Activated CD4-positive, alpha-beta T cell treated with anti-CD3 and anti-CD28 coated beads for 36 hours (primary cell): Measurements from ENCODE around the gene DRGX. TPM values are rescaled to one million over a fixed set of nuclear protein-coding genes. Genes with fewer than 3 reads are reported as not detected.

ENCODE experiments used
- ATAC-seq: fragments of 200-7000 bp; cut with Tn5 transposase; one replicate; pipeline ENCODE4 v1.10.0; 2021; ENCODE audit warnings: mild to moderate bottlenecking, moderate library complexity
- CTCF ChIA-PET: fragments of 350-600 bp; sonication (Branson Sonifier 250); formaldehyde crosslinking; loops from one replicate; lab custom pipeline; 2021; ENCODE audit warnings: antibody characterized with exemption; lab: Charles Lee
- POLR2A ChIA-PET: fragments of 350-600 bp; sonication (Branson Sonifier 250); formaldehyde crosslinking; loops from one replicate; lab custom pipeline; 2021; ENCODE audit warnings: antibody characterized with exemption, inconsistent platforms; lab: Charles Lee
- DNase-seq: peaks from one replicate; pipeline ENCODE4 v3.0.0-alpha.2; 2020
- H3K27ac Mint-ChIP-seq: one replicate; pipeline ENCODE4 v1.8.0; 2021; ENCODE audit warnings: mixed read lengths
- H3K27me3 Mint-ChIP-seq: one replicate; pipeline ENCODE4 v1.8.0; 2021; ENCODE audit warnings: mixed read lengths
- H3K36me3 Mint-ChIP-seq: one replicate; pipeline ENCODE4 v1.8.0; 2021; ENCODE audit warnings: low read depth, mixed read lengths
- H3K4me1 Mint-ChIP-seq: one replicate; pipeline ENCODE4 v1.8.0; 2021; ENCODE audit warnings: mixed read lengths
- H3K4me3 Mint-ChIP-seq: one replicate; pipeline ENCODE4 v1.8.0; 2021; ENCODE audit warnings: mild to moderate bottlenecking, moderate library complexity, mixed read lengths
- H3K9me3 Mint-ChIP-seq: one replicate; pipeline ENCODE4 v1.8.0; 2021; ENCODE audit warnings: low read depth, mixed read lengths
- intact Hi-C, 2 experiments: fragments of 100-400 bp; cut with DNase I in 1 of 2; cut with micrococcal nuclease in 1 of 2; formaldehyde crosslinking; loops; one replicate each; pipeline versions ENCODE4 v1.14.2 to v1.15.1; 2022 to 2024; cut with DNase I, micrococcal nuclease
- total RNA-seq, 2 experiments: library from RNA; stranded (reverse); gene quantifications; one replicate each; pipeline ENCODE4 v1.2.3, GENCODE V29; 2021

DRGX gene
- total RNA-seq, 2 experiments from 2014 or later = not detected

DNA sequence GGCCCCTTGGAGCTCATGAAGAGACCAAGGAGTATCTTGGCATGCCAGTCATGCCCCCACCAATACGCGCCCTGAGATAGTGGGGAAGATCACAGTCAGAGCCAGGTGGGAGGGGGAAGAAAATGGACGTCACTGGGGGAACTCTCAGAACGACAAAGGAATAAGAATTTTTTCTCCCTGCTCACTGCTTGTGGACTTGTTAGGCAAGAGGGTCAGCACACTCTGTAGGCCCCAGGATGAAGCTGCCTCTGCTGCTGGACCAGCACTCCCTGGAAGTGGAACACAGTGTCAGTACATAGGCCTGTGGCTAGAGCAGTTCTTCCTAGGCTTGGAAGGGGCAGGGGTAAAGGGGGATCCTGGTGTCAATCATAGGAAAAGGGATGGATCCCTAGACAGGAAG, 46.5 kb downstream of the DRGX start:
- POLR2A ChIA-PET = no interaction called here
- Mint-ChIP-seq H3K27me3 (peaks cover 6% of the 10 kb centered on the region), H3K4me3 (no peak overlapping the region), H3K4me1 (no peaks in the 10 kb centered on the region), H3K27ac (no peak overlapping the region), H3K36me3 (no peaks in the 10 kb centered on the region), H3K9me3 (peaks cover 13% of the 10 kb centered on the region)
- DNase-seq (no peak), ATAC-seq (no peak)
- CTCF ChIA-PET = no interaction called here
- intact Hi-C loops = no loop called here

DNA sequence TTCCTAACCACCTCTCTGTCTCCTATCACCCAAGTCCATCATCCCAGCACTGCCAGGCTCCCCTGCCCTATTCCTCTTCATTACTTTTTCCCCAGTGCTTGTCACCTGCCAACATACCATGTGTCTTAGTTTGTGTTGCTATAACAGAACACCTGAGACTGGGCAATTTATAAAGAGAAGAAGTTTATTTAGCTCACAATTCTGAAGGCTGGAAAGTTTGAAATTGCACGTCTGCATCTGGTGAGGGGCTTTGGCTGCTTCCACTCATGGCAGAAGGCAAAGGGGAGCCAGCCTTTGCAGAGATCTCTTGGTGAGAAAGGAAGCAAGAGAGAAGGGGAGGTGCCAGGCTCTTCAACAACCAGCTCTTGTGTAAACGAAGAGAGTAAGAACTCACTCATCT, 47.3 kb downstream of the DRGX start:
- ChIA-PET CTCF (no interaction called here), POLR2A (no interaction called here)
- Mint-ChIP-seq H3K36me3 (no peaks in the 10 kb centered on the region), H3K4me1 (no peaks in the 10 kb centered on the region), H3K9me3 (peaks cover 13% of the 10 kb centered on the region), H3K27ac (no peak overlapping the region), H3K4me3 (no peak overlapping the region), H3K27me3 (peaks cover 10% of the 10 kb centered on the region)
- ATAC-seq = no peak
- no peak for DNase-seq
- intact Hi-C loops = no loop called here

DNA sequence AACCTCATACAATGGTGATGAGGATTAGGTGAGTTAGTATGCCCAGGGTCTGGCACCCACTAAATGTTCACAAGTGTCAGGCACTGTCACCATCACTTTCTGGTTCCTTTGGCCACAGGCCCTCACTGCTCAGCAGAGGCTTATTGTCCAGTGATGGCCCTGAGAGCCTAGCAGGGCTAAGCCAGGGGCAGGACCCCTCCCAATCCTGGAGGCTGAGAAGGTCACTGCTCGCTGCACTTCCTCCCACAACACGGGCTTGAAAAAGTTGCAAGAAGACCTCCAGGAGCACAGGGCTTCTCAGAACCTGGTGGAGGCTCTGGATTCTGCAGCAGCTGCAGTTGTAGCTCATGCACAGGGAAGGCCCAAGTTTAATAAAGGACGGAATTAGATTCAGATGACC, 48.1 kb downstream of the DRGX start:
- Mint-ChIP-seq H3K4me1 (no peaks in the 10 kb centered on the region), H3K27ac (no peak overlapping the region), H3K9me3 (peaks cover 13% of the 10 kb centered on the region), H3K4me3 (no peak overlapping the region), H3K27me3 (peaks cover 10% of the 10 kb centered on the region), H3K36me3 (no peaks in the 10 kb centered on the region)
- ChIA-PET POLR2A (no interaction called here), CTCF (no interaction called here)
- intact Hi-C loops = no loop called here
- DNase-seq = no peak
- ATAC-seq = no peak

DNA sequence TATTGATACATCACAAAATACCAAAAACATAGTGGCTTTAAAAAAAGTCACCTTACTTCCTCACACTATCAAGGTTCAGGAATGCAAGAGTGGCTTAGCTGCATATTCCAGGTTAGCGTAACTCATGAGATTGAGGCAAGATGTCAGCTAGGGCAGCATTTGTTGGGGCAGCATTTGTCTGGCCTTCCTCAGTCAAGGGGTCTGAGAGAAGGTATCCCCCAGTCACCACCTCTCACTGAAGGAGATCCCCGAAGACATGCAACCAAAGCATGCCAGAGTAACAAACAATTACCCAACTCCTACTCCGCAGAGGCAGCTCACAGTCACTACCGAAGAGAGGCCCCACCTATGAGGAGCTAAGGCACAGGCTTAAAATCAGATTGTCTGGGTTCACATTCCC, 48.5 kb downstream of the DRGX start:
- intact Hi-C loops = no loop called here
- no peak for DNase-seq
- Mint-ChIP-seq H3K36me3 (no peaks in the 10 kb centered on the region), H3K4me1 (no peaks in the 10 kb centered on the region), H3K4me3 (no peak overlapping the region), H3K9me3 (peaks cover 13% of the 10 kb centered on the region), H3K27ac (no peak overlapping the region), H3K27me3 (peaks cover 10% of the 10 kb centered on the region)
- POLR2A ChIA-PET = no interaction called here
- no peak for ATAC-seq
- CTCF ChIA-PET = no interaction called here

DNA sequence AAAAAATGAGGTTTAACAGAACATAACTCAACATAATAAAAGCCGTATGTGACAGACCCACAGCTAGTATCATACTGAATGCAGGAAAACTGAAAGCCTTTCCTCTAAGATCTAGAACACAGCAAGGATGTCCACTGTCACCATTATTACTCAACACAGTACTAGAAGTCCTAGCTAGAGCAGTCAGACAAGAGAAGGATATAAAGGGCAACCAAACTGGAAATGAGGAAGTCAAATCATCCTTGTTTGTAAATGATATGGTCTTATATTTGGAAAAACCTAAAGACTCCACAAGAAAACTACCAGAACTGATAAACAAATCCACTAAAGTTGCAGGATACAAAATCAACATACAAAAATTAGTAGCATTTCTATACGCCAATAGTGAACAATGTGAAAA, 51.0 kb downstream of the DRGX start:
- ChIA-PET POLR2A (no interaction called here), CTCF (no interaction called here)
- intact Hi-C loops = no loop called here

DNA sequence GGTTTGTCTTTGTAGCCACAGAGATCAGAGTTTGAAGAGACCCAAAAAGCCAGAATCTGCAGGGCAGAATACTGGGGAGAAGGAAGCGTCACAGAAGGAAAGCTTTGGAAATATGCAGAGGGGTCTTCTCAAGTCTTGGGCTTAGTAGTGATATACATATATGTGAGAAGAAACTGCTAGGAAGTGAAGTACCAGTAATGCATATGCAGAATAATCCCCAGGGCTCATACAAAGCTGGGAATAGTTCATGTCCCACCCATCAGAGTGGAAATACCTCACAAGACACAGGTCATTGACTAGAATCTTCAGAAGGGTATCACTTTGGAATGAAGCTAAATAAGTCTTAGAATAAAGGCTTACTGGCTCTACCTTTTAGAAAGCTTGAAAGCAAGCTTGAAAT, 57.3 kb downstream of the DRGX start:
- peaks cover 4% of the 10 kb centered on the region for H3K27me3 Mint-ChIP-seq
- peaks cover 9% of the 10 kb centered on the region for H3K9me3 Mint-ChIP-seq
- ATAC-seq (no peak), DNase-seq (no peak)
- POLR2A ChIA-PET = no interaction called here
- H3K4me3 Mint-ChIP-seq = no peak overlapping the region
- no peak overlapping the region for H3K27ac Mint-ChIP-seq
- no peaks in the 10 kb centered on the region for H3K4me1 Mint-ChIP-seq
- CTCF ChIA-PET = no interaction called here
- no peaks in the 10 kb centered on the region for H3K36me3 Mint-ChIP-seq
- intact Hi-C loops = no loop called here

More for the DNA sequence above, 51.0 kb downstream of the DRGX start:
- Mint-ChIP-seq H3K36me3 (no peaks in the 10 kb centered on the region), H3K27ac (no peak overlapping the region), H3K4me3 (no peak overlapping the region), H3K4me1 (no peaks in the 10 kb centered on the region), H3K9me3 (peaks cover 7% of the 10 kb centered on the region), H3K27me3 (peaks cover 8% of the 10 kb centered on the region)
- no peak for ATAC-seq
- DNase-seq = no peak

DNA sequence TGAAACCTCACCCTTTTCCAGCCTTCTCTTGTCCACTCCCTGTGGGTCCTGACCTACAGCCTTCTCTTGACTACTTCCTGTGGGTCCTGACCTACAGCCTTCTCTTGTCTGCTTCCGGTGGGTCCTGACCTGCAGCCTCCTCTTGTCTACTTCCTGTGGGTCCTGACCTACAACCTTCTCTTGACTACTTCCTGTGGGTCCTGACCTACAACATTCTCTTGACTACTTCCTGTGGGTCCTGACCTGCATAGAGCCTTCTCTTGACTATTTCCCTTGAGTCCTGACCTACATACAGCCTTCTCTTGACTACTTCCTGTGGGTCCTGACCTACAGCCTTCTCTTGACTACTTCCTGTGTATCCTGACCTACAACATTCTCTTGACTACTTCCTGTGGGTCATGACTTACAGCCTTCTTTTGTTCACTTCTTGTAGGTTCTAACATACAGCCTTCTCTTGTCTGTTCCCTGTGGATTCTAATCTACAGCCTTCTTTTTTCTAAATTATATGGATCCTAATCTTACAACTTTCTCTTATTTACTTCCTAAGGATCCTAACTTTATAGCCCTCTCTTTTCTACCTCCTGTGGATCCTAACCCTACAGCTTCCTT, 60.4 kb downstream of the DRGX start:
- DNase-seq = no peak
- ATAC-seq = no peak
- ChIA-PET POLR2A (no interaction called here), CTCF (no interaction called here)
- Mint-ChIP-seq H3K36me3 (no peaks in the 10 kb centered on the region), H3K4me1 (no peaks in the 10 kb centered on the region), H3K27me3 (peaks cover 3% of the 10 kb centered on the region), H3K27ac (no peak overlapping the region), H3K4me3 (no peak overlapping the region), H3K9me3 (peaks cover 9% of the 10 kb centered on the region)
- intact Hi-C loops = no loop called here

DNA sequence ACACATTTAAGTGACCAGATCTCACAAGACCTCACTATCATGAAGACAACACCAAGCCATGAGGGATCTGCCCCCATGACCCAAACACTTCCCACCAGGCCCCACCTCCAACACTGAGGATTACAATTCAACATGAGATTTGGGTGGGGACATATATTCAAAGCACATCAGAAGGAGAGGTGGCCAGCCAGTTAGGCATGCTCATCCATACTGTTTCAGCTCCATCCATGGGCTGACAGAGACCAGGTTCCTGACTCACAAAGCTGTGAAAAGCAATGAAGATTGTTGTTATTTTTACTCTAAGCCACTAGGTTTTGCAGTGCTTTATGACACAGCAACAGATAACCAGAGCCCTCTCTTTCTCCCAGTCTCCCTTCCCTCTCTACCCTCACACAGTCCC, 60.9 kb downstream of the DRGX start:
- Mint-ChIP-seq H3K4me3 (no peak overlapping the region), H3K27ac (no peak overlapping the region), H3K9me3 (peaks cover 9% of the 10 kb centered on the region), H3K27me3 (peaks cover 3% of the 10 kb centered on the region), H3K4me1 (no peaks in the 10 kb centered on the region), H3K36me3 (no peaks in the 10 kb centered on the region)
- ATAC-seq (no peak), DNase-seq (no peak)
- ChIA-PET POLR2A (no interaction called here), CTCF (no interaction called here)
- intact Hi-C loops = no loop called here

DNA sequence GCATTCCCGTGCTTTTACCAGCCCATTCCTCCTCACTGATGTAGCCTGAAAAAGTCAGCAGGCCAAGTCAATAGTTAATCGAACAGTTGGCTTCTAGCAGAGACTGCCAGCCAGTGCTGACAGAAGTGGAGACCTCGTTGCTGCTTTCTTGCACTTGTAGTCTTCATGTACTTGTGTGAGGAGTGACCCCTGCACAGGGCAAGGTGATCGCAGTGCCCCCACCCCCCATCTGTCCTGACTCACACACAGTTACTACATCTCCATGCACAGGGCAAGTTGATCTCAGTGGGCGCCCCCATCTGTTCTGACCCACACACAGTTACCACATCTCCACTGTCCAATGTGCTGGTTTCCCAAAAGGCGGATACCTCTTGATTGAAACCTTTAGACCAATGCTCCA, 62.7 kb downstream of the DRGX start:
- CTCF ChIA-PET = interaction anchor here (0.8 kb wide), 1 partner anchor 75 kb away, joined by 3 read pairs; no protein-coding TSS in a partner anchor
- POLR2A ChIA-PET = no interaction called here
- no peak overlapping the region for H3K4me3 Mint-ChIP-seq

DNA sequence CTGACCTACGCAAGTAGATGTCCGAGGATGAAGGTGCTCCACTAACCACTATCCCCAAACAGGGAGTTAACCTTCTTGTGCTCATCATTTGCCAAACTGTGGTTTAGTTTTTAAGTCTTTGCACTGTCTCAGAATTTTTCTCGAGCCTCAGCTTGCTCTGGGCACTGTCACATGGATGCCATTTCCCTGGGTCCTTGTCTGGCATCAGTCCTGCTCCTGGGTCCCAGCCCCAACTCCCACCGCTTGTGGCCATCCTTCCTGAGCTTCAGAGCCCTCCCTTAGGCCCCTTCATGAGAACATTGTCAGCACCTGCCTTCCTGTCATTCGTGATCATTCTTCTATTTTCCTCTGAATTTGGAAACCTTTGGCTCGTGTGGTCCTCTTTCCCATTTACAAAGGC, 63.1 kb downstream of the DRGX start:
- DNase-seq (no peak), ATAC-seq (no peak)
- Mint-ChIP-seq H3K36me3 (no peaks in the 10 kb centered on the region), H3K9me3 (peaks cover 9% of the 10 kb centered on the region), H3K27ac (no peak overlapping the region), H3K4me1 (no peaks in the 10 kb centered on the region), H3K4me3 (no peak overlapping the region), H3K27me3 (no peaks in the 10 kb centered on the region)
- ChIA-PET POLR2A (no interaction called here), CTCF (interaction anchor here (0.8 kb wide), 1 partner anchor 75 kb away, joined by 3 read pairs; no protein-coding TSS in a partner anchor)
- intact Hi-C loops = no loop called here

More for the DNA sequence above, 62.7 kb downstream of the DRGX start:
- no peaks in the 10 kb centered on the region for H3K27me3 Mint-ChIP-seq
- DNase-seq = no peak
- no peak for ATAC-seq
- H3K4me1 Mint-ChIP-seq = no peaks in the 10 kb centered on the region
- H3K36me3 Mint-ChIP-seq = no peaks in the 10 kb centered on the region
- peaks cover 9% of the 10 kb centered on the region for H3K9me3 Mint-ChIP-seq
- intact Hi-C loops = no loop called here
- H3K27ac Mint-ChIP-seq = no peak overlapping the region

DNA sequence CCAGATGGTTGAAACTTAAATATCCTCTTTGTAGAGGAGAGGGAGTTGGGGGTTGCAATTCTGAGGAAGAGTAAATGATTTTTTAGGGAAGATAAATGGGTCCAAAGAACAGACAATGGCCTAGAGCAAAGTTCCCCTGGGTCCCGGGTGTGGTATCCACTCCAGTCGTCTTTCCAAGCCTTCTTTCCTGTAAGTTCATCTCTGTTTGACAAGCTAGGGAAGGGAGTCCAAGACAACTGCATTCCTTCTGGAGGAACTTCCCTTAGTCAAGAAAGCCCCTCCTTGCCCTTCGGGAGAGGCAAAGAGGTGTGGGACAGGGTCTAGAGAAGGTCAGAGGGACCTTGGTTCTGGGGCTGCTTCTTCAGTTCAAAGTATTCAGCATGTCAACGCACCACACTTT, 63.6 kb downstream of the DRGX start:
- Mint-ChIP-seq H3K4me1 (no peaks in the 10 kb centered on the region), H3K9me3 (peaks cover 9% of the 10 kb centered on the region), H3K36me3 (no peaks in the 10 kb centered on the region), H3K27ac (no peak overlapping the region), H3K4me3 (no peak overlapping the region), H3K27me3 (no peaks in the 10 kb centered on the region)
- intact Hi-C loops = no loop called here
- ChIA-PET POLR2A (no interaction called here), CTCF (no interaction called here)
- ATAC-seq (no peak), DNase-seq (no peak)

DNA sequence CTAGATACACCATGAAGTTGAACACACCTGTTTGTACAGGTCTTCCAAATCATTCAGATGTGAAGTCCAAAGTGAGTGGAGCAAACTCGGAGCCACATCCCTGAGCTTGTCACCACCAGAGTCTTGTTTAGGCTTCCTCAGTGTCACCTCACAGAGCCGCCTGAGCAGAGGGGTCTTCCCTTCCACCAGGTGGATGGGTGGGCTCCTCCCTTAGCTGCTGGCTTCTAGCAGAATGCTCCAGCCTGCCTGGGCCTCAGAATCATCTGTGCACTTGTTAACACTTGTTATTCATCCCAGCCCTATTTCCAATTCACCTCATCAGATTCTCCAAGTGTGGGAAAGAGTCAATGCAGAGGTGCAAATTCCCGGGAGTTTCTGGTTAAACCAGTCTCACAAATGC, 64.5 kb downstream of the DRGX start:
- Mint-ChIP-seq H3K27ac (no peak overlapping the region), H3K4me3 (no peak overlapping the region), H3K4me1 (no peaks in the 10 kb centered on the region), H3K9me3 (peaks cover 9% of the 10 kb centered on the region), H3K36me3 (no peaks in the 10 kb centered on the region), H3K27me3 (no peaks in the 10 kb centered on the region)
- intact Hi-C loops = no loop called here
- no peak for DNase-seq
- ChIA-PET POLR2A (no interaction called here), CTCF (no interaction called here)
- ATAC-seq = no peak
